ENCODE data around the gene ENTPD1.

GRCh38 chr10:95861386-95861785, 105.4 kb downstream of the ENTPD1 start:
- no peak for TF ChIP-seq CTCF (conservative IDR thresholded peaks at IDR 0.05 in 1 of 2, IDR thresholded peaks at IDR 0.05 in 1 of 2; ENCODE audit: low read depth in 1 of 2, low read length in 2 of 2)
- TF ChIP-seq EZH2 (IDR thresholded peaks at IDR 0.05; ENCODE audit: low read length, missing control alignments) = no peak

Data from fibroblast of lung (primary cell).